ENCODE measurements around the gene SAMD4A.

SAMD4A gene

GRCh38 chr14:54637270-54638134 lies 70.6 kb downstream of the SAMD4A start:
- peaks cover 2% of the 10 kb centered on the region for H3K79me1 ChIP-seq (ENCODE audit: low read length)
- no peak overlapping the region for H2BK5ac ChIP-seq (ENCODE audit: low read depth, low read length, poor library complexity)
- no peak overlapping the region for H2AFZ ChIP-seq (ENCODE audit: insufficient read depth, low read length, poor library complexity)
- H3K4me3 ChIP-seq (ENCODE audit: low read depth, low read length) = no peak overlapping the region
- H3K18ac ChIP-seq (ENCODE audit: low read length) = no peak overlapping the region
- no peak overlapping the region for H3K14ac ChIP-seq (ENCODE audit: low read length)
- H3K9ac ChIP-seq (ENCODE audit: low read length) = no peak overlapping the region
- no peak overlapping the region for H2AK5ac ChIP-seq (ENCODE audit: low read length)
- no peaks in the 10 kb centered on the region for H3K36me3 ChIP-seq (ENCODE audit: control insufficient read depth in 1 of 2, insufficient read depth in 2 of 2, low read length in 2 of 2)
- H3K23ac ChIP-seq (ENCODE audit: low read length) = no peak overlapping the region
- H2BK120ac ChIP-seq (ENCODE audit: insufficient read depth, low read length, poor library complexity) = no peak overlapping the region
- H3K4me1 ChIP-seq (ENCODE audit: control insufficient read depth in 1 of 2, insufficient read depth in 2 of 2, low read length in 2 of 2) = peaks cover 7 to 9% of the 10 kb centered on the region in 2 experiments
- H3K4ac ChIP-seq (ENCODE audit: low read depth, low read length) = no peak overlapping the region
- H4K12ac ChIP-seq (ENCODE audit: low read depth, low read length) = no peak overlapping the region
- H3K9me3 ChIP-seq (ENCODE audit: insufficient read depth, low read depth, low read length) = no peaks in the 10 kb centered on the region
- no peak overlapping the region for H3K4me2 ChIP-seq (ENCODE audit: low read length)
- no peak overlapping the region for H4K8ac ChIP-seq (ENCODE audit: low read depth, low read length)
- H3K27ac ChIP-seq (ENCODE audit: low read depth, low read length) = no peak overlapping the region
- DNase-seq = no peak
- no peaks in the 10 kb centered on the region for H3K27me3 ChIP-seq (ENCODE audit: insufficient read depth, low read length)
- no peak overlapping the region for H2BK12ac ChIP-seq (ENCODE audit: low read length)
- WGBS (ENCODE audit: extremely low coverage, insufficient coverage, insufficient read length) = no CpG with 5 or more reads among the region's 8 CpGs
- H4K91ac ChIP-seq (ENCODE audit: low read depth, low read length) = no peak overlapping the region
- no peaks in the 10 kb centered on the region for H3K79me2 ChIP-seq (ENCODE audit: control insufficient read depth, insufficient read depth, low read length, poor library complexity)

DNA sequence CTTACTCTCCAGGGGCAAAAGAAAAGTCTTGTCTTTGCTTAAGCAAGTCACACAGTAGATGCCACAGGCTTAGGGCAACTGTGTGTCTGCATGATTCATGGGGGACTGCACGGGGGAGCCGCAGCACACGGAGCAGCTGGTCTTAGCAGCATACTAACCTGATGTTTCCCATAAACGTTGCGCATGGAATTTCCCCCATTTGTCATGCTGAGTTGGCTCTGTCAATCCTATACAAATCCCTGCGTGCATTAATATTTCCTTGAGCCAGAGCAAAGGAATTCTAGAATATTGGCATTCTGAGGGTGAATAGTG lies 71.2 kb downstream of the SAMD4A start:
- no peak overlapping the region for H4K91ac ChIP-seq (ENCODE audit: low read depth, low read length)
- H3K4me2 ChIP-seq (ENCODE audit: low read length) = no peak overlapping the region
- peaks cover 12% of the 10 kb centered on the region in 2 experiments for H3K4me1 ChIP-seq (ENCODE audit: control insufficient read depth in 1 of 2, insufficient read depth in 2 of 2, low read length in 2 of 2)
- H3K36me3 ChIP-seq (ENCODE audit: control insufficient read depth in 1 of 2, insufficient read depth in 2 of 2, low read length in 2 of 2) = no peaks in the 10 kb centered on the region
- no peak overlapping the region for H3K4ac ChIP-seq (ENCODE audit: low read depth, low read length)
- no peaks in the 10 kb centered on the region for H3K9me3 ChIP-seq (ENCODE audit: insufficient read depth, low read depth, low read length)
- no peak overlapping the region for H4K12ac ChIP-seq (ENCODE audit: low read depth, low read length)
- DNase-seq = no peak
- H3K79me1 ChIP-seq (ENCODE audit: low read length) = peaks cover 8% of the 10 kb centered on the region
- no peak overlapping the region for H3K23ac ChIP-seq (ENCODE audit: low read length)
- H3K18ac ChIP-seq (ENCODE audit: low read length) = no peak overlapping the region
- H4K8ac ChIP-seq (ENCODE audit: low read depth, low read length) = no peak overlapping the region
- no peak overlapping the region for H2AFZ ChIP-seq (ENCODE audit: insufficient read depth, low read length, poor library complexity)
- no peak overlapping the region for H3K4me3 ChIP-seq (ENCODE audit: low read depth, low read length)
- no peak overlapping the region for H2BK12ac ChIP-seq (ENCODE audit: low read length)
- WGBS (ENCODE audit: extremely low coverage, insufficient coverage, insufficient read length) = no CpG with 5 or more reads among the region's 6 CpGs
- H2BK120ac ChIP-seq (ENCODE audit: insufficient read depth, low read length, poor library complexity) = no peak overlapping the region
- no peaks in the 10 kb centered on the region for H3K79me2 ChIP-seq (ENCODE audit: control insufficient read depth, insufficient read depth, low read length, poor library complexity)
- H2AK5ac ChIP-seq (ENCODE audit: low read length) = no peak overlapping the region
- H2BK5ac ChIP-seq (ENCODE audit: low read depth, low read length, poor library complexity) = no peak overlapping the region
- no peak overlapping the region for H3K14ac ChIP-seq (ENCODE audit: low read length)
- no peaks in the 10 kb centered on the region for H3K27me3 ChIP-seq (ENCODE audit: insufficient read depth, low read length)
- no peak overlapping the region for H3K9ac ChIP-seq (ENCODE audit: low read length)
- no peak overlapping the region for H3K27ac ChIP-seq (ENCODE audit: low read depth, low read length)

GRCh38 chr14:54639611-54640010 lies 72.7 kb downstream of the SAMD4A start:
- Histone ChIP-seq H3K79me1 (ENCODE audit: low read length) (peaks cover 16% of the 10 kb centered on the region), H3K79me2 (ENCODE audit: control insufficient read depth, insufficient read depth, low read length, poor library complexity) (peaks cover 2% of the 10 kb centered on the region), H3K4me1 (ENCODE audit: control insufficient read depth in 1 of 2, insufficient read depth in 2 of 2, low read length in 2 of 2) (peaks cover 16 to 19% of the 10 kb centered on the region in 2 experiments), H3K27me3 (ENCODE audit: insufficient read depth, low read length) (no peaks in the 10 kb centered on the region), H3K9ac (ENCODE audit: low read length) (no peak overlapping the region), H4K91ac (ENCODE audit: low read depth, low read length) (no peak overlapping the region), H2AK5ac (ENCODE audit: low read length) (no peak overlapping the region), H3K36me3 (ENCODE audit: control insufficient read depth in 1 of 2, insufficient read depth in 2 of 2, low read length in 2 of 2) (no peaks in the 10 kb centered on the region), H3K18ac (ENCODE audit: low read length) (no peak overlapping the region), H2AFZ (ENCODE audit: insufficient read depth, low read length, poor library complexity) (no peak overlapping the region), H4K8ac (ENCODE audit: low read depth, low read length) (no peak overlapping the region), H3K4ac (ENCODE audit: low read depth, low read length) (no peak overlapping the region), H3K4me2 (ENCODE audit: low read length) (no peak overlapping the region), H3K23ac (ENCODE audit: low read length) (no peak overlapping the region), H2BK120ac (ENCODE audit: insufficient read depth, low read length, poor library complexity) (no peak overlapping the region), H3K9me3 (ENCODE audit: insufficient read depth, low read depth, low read length) (no peaks in the 10 kb centered on the region), H4K12ac (ENCODE audit: low read depth, low read length) (no peak overlapping the region), H2BK5ac (ENCODE audit: low read depth, low read length, poor library complexity) (no peak overlapping the region), H3K14ac (ENCODE audit: low read length) (no peak overlapping the region), H3K4me3 (ENCODE audit: low read depth, low read length) (no peak overlapping the region), H3K27ac (ENCODE audit: low read depth, low read length) (no peak overlapping the region), H2BK12ac (ENCODE audit: low read length) (no peak overlapping the region)
- DNase-seq = no peak
- WGBS (ENCODE audit: extremely low coverage, insufficient coverage, insufficient read length) = no CpG with 5 or more reads among the region's 2 CpGs

DNA sequence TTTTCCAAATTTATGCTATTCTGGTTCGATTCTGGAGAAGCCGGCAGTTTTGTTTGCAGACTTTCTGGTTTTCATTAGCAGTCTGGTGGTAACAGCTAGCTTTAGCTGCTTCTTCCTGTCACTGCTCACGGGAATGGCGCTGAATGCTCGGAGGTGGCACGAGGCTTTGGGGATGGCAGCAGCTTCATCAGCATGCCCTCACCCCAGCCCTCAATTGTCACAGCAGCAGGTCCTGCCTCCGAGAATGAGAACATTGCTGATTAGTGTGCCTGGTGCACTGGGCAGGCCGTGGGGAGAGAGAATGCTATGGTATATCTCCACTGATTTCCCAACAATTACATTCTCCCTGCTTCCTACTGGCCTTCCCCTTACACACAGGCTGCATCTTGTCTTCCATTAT lies 73.6 kb downstream of the SAMD4A start:
- H2BK5ac ChIP-seq (ENCODE audit: low read depth, low read length, poor library complexity) = no peak overlapping the region
- no peak overlapping the region for H3K9ac ChIP-seq (ENCODE audit: low read length)
- H3K23ac ChIP-seq (ENCODE audit: low read length) = no peak overlapping the region
- H2BK12ac ChIP-seq (ENCODE audit: low read length) = no peak overlapping the region
- H2BK120ac ChIP-seq (ENCODE audit: insufficient read depth, low read length, poor library complexity) = no peak overlapping the region
- no peaks in the 10 kb centered on the region for H3K27me3 ChIP-seq (ENCODE audit: insufficient read depth, low read length)
- no peak overlapping the region for H3K27ac ChIP-seq (ENCODE audit: low read depth, low read length)
- no CpG with 5 or more reads among the region's 8 CpGs for whole genome bisulfite sequencing (ENCODE audit: extremely low coverage, insufficient coverage, insufficient read length)
- H4K91ac ChIP-seq (ENCODE audit: low read depth, low read length) = no peak overlapping the region
- H3K14ac ChIP-seq (ENCODE audit: low read length) = no peak overlapping the region
- H3K9me3 ChIP-seq (ENCODE audit: insufficient read depth, low read depth, low read length) = no peaks in the 10 kb centered on the region
- H3K79me2 ChIP-seq (ENCODE audit: control insufficient read depth, insufficient read depth, low read length, poor library complexity) = peaks cover 2% of the 10 kb centered on the region
- no peak overlapping the region for H4K12ac ChIP-seq (ENCODE audit: low read depth, low read length)
- no peak overlapping the region for H3K18ac ChIP-seq (ENCODE audit: low read length)
- DNase-seq = no peak
- no peak overlapping the region for H3K4me3 ChIP-seq (ENCODE audit: low read depth, low read length)
- H3K79me1 ChIP-seq (ENCODE audit: low read length) = peaks cover 16% of the 10 kb centered on the region
- H3K4me2 ChIP-seq (ENCODE audit: low read length) = no peak overlapping the region
- peaks cover 16 to 19% of the 10 kb centered on the region in 2 experiments for H3K4me1 ChIP-seq (ENCODE audit: control insufficient read depth in 1 of 2, insufficient read depth in 2 of 2, low read length in 2 of 2)
- no peak overlapping the region for H2AK5ac ChIP-seq (ENCODE audit: low read length)
- no peaks in the 10 kb centered on the region for H3K36me3 ChIP-seq (ENCODE audit: control insufficient read depth in 1 of 2, insufficient read depth in 2 of 2, low read length in 2 of 2)
- H2AFZ ChIP-seq (ENCODE audit: insufficient read depth, low read length, poor library complexity) = no peak overlapping the region
- H4K8ac ChIP-seq (ENCODE audit: low read depth, low read length) = no peak overlapping the region
- H3K4ac ChIP-seq (ENCODE audit: low read depth, low read length) = no peak overlapping the region
